Occipital lobe (tissue), 2 donors: ENCODE data around the gene TSEN2. TPM values are rescaled to one million over a fixed set of nuclear protein-coding genes. Genes with fewer than 3 reads are reported as not detected.
A peak's percentile ranks its signal among the peaks of the same experiment; 100 is the strongest.
"Not testable (repeated sequence)": the region's sequence is repeated elsewhere in the genome, so short reads cannot be mapped to it uniquely, and the experiment has no call there.

Source experiments
- DNase-seq: peaks from one replicate; lab custom pipeline; 2025; lab: John Stamatoyannopoulos, UW
- total RNA-seq: library from RNA; depleted of rRNA; stranded (reverse); fragments of >200 nt; gene quantifications from one replicate; pipeline ENCODE4 v1.2.3, GENCODE V29; 2014

The TSEN2 gene
- total RNA-seq: 29.3 TPM

DNA sequence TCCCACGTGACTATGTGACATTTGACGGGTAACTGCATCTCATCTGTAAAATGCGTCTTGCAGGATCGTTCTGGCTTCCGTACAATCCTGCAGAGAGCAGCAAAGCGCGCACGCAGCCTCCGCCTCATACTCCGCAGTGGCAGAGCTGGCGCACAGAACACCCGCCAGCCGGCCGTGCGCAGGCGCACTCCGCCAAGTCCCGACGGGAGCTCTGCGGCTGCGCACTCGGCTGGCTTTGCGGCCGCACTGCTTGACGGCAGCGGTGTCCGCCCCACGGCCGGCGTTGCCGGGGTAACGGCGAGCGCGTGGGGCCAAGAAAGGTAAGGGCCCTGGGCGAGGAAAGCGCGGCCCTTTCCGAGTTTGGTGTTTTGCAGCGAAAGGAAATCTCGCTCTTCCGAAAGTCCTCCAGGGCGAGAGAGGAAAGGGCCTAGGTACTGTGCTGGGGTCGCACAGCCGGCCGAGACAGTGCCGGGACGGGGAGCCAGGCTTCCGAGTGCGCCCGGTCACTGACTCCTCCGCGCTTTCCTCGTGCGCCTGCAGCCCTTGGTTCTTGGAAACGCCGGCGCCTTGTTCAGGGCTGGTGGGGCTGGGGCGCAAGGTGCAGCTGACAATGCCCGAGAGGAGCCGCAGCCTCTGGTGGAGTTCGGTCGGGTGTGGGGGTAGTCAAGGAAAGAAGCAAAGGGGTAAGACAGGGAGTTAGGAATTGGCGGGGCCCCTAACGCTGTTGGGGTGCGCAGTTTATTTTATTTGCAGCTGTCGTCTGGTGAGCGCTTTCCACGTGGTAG lies at the start of gene TSEN2:
Gene TSEN2 (plus strand): TSS at position 283 of the 785 bp plus-strand sequence. CDS start 5,321 bp downstream, outside the sequence.
- DNase-seq: peak; percentile 87

DNA sequence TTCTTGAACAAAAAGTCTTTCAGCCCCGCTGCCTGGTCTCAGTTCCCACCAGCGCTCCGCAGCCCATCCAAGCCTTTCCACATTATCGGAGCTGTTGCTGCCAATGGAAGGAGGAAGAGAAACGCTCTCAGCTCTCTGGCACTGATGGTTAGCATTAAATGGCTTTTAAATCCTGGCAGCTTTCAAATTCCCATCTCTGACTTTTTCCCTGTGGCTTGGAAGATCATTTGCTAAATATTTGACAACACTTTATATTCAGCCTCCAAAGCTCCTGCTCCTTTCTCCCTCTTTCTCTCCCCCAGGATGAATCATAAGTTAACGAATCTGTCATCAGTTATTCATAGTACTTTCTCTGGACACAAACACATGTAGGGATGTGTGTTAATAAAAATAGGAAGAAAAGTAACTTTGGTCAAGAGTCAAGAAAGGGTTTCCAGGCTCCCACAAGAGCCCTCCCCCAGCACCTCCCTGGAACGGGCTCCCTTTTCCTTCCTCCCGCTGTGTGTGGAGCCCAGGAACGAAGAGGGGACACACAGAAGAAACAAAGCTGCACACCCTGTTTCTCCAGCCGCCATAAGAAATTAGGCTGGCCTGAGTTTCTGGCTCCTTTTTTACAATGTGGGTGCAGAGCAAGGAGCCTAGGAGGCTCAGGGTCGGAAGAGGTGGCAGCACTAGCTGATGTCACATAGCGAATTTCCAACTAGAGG lies 47.6 kb upstream of the TSEN2 start:
- DNase-seq: no peak

DNA sequence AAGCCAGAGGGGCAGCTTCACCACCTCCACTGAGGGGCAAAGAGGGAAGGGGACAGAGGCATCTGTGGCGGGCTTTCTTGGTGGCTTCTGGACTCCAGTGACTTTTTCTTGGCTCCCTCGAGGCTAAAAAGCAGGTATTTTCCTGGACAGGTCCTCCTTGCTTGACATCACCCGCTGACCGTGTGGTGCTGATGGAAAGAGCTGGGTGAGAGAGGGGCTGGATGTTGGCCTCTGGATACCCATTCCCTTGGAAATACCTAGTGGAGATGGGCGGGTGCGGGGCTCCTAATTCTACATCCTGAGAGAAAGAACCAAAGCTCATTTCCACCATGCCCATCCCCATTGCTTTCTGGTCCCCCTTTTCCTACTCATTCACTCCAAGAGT lies 47.1 kb upstream of the TSEN2 start:
- no peak for DNase-seq

DNA sequence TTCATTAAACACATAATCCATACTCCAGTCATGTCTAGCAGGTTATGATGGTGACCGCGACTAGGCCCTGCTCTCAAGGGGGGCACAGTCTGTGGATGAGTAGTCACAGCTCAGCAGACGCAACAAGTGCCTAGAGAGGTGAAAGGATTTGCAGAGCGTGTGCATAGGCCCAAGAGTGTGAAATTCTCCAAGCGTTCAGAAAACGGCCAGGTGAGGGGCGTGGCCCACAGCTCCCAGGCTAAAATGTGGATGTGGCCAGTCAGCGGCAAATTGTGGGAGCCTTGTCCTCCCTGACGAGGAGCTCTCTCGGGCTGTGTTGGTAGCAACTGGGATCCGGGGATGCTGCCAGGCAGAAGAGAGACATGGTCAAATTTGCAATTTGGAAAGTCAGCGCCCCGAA lies 46.4 kb upstream of the TSEN2 start:
- DNase-seq: no peak

DNA sequence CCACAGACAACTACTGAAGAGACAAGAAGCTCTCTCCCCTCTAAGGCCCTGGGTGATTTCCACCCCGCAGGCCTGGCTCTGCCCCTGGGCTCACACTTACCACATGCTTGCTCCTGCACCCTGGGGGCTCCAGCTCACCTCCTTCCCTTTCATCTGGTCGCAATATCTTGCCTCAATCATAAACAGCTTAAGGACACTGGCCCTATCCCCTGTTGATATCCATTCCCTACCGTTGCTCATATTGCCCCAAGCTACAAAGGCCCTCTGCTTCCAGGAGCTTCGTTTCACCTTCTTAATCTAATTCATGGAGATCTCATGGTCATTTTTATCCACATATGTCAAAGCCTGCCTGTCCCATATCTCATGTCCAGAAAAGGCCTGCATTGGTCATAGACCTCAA lies 46.0 kb upstream of the TSEN2 start:
- DNase-seq: no peak

DNA sequence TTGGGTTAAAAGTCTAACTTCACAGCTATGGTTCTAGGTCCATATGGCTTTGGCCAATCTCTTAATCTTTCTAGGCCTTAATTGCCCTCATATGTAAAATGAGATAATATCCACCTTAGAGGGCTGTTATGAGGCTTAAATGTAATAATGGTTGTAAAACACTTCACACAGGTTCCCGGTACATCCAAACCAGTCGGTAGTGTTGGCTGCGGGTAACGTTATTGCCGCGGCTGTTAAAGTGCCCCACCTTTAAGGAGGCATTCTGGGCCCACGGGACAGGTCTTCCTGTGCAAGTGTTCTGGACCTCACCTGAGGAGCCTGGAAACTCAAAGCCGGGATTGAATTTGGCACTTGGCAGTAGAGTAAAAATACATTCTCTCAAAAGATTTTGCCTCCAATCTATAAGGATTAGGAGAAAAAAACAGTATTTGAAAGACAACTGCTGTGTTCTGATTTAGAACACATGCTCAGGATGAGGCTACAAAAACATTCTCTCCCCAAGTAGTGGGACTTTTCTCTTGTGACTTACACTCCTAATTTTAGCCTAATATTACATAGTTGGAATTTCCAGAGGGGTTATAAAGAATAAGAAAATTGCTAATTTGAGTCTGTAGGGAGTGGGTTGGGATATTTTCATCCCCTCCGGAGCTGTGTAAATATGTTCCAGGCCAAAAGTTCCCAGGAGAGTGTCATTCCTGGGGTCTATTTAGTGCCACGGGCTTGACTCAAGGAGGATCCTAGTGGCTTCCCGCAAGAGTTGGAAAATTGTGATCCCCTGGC lies 44.9 kb upstream of the TSEN2 start:
- DNase-seq: no peak

DNA sequence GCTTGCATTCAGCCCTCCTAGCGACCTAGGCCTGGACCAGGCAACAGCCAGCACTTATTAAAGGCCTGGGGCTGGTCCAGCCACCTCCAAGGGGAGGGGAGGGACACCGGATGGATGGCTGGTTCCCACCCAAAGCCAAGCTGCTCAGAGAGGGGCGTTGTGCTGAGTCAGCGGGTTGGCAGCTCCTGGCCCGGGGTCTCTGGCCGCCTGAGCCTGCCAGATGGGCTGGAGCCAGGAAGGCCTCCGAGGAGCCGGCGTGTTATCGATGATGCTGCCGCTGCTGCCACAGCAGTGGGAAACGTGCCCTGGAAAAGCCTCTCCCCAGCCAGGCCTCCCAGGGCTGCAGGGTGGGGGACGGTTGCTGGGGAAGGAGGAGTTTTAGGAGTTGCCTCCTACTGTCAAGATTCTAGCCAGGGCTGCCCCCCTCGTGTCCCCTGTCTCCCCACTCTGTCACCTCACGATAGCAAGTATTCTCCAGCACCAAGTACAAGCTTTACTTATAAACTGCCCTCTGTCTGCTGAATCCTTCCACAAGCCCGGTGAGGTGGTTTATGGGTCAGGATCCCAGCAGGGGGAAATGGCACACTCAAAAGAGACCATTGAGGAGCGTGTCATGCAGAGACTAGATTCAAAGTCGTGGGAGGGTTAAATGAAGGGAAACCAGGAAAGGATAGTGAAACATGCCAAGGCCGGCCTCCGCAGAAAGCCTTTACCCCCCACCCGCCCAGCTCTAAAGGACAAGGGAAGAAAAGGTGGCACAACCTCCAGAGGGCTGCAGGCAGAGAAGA lies 43.2 kb upstream of the TSEN2 start:
- DNase-seq: no peak

DNA sequence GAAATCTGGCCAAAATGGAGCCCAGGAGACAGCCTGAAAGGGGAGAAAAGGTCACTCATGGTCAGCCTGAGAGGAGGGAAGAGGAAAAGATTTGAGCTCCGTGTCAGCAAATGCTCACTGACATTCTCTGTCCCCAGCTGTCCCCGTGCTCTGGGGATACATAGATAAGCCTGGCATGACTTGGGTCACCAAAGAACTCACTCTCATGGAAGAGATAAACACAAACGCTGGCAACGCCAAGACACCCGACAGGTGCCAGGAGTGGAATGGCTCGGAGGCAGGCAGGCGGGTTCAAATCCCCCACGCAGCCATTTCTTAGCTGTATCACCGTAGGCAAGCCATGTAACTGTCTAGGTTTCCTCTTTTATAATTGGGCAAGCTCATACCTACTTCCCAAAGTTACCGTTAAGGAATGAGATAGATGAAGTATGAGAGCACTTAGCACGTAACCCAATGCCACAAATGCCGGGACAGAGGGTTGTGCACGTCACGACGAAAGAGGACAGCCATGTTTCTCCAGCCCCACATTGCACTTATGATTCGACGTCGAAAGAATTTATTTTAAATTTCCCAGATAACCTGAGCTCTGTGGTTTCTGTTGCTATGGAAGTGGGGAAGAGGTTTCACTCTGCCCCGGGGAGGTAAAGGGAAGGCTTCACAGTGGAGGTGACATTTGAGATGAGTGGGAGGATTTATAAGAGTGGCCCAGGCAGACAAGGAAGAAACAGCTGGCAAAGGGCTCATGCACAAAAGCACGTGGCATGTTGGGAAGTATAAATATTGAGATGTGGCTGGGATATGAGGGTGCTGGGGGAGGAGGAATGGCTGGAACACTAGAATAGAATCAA lies 41.4 kb upstream of the TSEN2 start:
- DNase-seq: no peak

DNA sequence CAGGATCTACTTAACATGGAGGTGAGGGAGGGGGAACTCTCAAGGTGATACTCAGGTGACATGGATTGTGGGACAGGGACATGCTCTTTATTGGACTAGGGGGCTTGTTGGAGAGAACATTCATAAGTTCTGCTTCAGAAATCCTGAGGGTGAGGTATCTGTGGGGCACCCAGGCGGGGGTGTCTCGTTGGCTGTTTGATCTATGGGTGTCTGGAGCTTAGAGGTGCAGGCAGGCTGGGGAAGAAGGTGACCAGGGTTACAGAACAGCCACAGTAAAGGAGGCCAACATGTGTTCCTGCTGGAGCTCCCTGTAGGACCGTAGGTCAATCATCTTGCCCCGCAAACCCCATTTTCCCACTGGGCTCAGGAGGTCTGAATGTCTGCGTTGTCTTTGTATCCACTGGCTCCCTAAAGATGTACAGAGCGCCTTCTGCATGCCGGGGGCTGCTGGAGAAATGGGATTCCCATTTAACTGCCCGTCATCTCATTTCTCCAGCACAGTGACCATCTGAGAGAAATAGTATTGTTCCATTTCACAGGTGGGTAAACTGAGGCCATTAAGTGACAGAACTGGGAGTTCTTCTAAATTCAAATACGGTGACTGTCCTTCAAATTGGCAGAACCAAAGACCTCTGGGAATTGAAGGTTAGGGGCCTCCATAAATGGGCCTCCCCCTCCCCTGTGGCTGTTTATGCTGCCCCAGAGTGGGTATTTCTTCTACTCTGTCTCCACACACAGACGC lies 40.3 kb upstream of the TSEN2 start:
- DNase-seq: no peak

DNA sequence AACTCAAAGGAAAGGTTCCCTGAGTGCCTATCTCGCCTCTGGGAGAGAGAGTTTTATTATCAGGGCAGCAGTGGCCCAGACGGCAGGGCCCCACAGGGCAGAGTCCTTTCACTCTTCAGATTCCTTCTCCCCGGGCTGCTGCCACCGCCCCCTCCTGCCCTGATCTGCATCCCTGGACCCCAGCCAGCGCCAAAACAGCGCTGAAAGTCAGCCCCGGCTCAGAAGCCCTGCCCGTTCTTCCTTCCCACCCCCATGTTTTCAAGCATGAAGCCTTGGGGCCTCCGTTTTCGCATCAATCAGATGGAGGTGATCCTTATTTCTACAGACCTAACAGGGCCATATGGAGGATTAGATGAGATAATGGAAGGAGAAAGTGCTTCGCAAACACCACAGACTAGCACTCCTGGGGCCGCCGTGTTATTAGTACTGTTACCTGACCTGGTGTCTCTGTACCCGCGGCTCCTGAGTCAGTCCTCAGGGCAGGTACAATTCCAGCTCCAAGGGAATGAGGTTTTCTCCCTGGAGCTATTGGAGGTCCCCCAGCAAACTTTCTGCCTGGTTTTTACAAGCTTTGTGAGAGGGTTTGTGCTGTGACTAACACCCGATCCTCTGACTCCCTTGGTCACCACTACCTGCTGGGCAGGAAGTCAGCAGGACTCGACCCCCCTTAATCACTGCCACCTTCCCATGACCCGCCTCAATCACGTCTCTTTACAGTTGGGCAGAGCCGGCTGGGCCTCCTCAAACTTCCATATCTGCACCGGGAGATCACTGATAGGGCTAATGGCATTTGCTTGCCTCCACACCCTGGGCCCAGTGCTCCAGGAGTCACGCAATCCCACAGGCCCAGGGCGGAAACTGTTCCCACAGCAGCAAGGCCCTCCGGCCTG lies 39.5 kb upstream of the TSEN2 start:
- no peak for DNase-seq

DNA sequence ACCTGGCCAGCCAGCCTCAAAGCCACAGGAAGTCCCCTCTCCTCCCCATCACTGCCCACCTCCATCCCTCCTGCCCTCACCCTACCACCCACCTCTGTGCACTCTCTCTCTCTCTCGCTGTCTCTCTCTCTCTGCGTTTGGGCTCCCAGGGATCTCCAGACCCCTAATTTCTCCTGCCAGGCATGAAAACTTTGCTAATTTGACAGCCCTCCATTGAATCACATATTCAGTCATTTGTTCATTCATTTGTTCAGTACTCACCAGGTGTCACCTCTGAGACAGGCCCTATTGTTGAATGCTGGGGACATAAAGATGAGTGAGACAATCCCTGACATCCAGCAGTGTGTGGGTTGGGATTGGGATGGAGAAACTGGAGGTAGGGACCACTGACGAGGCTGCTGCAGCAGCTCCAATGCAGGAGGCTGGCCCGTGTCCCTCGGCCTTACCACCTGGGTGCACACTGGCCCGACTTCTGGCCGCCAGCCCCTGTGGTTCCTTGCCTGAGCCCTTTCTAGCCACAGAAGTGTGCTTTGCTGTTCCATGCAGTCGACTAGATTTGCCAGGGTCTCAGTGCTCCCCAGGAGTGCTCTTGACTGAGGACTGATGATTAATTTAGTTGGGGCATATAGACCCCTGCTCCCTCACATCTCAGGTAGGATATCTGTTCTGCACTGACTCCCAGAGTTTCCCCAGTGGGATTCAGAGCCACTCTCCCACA lies 38.6 kb upstream of the TSEN2 start:
- no peak for DNase-seq

DNA sequence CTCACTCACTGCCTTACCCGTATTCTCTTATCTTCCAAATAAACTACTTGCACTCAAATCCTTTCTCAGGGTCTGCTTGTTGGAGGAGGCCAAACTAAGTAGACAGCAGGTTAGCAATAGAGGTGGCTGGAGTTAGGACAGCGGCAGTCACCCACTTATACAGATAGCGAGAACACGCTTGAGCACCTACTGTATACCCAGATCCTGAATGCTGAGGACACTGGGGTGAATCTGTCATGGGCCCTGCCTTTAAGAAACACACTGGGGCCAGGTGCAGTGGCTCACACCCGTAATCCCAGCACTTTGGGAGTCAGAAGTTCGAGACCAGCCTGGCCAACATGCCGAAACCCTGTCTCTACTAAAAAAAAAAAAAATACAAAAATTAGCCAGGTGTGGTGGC lies 38.0 kb upstream of the TSEN2 start:
- DNase-seq: no peak

DNA sequence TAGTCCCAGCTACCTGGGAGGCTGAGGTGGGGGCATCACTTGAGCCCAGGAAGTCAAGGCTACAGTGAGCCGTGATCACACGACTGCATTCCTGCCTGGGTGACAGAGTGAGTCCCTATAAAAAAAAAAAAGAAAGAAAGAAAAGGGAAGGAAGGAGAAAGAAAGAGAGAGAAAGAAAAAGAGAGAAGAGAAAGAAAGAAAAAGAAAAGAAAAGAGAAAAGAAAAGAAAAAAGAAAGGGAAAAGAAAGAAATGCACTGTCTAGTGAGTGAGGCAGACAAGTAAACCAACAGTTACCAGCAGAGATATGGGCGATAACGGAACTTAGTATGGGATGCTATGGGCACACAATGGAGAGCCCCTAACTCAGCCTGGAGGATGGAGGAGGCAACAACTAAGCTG lies 37.2 kb upstream of the TSEN2 start:
- no peak for DNase-seq

DNA sequence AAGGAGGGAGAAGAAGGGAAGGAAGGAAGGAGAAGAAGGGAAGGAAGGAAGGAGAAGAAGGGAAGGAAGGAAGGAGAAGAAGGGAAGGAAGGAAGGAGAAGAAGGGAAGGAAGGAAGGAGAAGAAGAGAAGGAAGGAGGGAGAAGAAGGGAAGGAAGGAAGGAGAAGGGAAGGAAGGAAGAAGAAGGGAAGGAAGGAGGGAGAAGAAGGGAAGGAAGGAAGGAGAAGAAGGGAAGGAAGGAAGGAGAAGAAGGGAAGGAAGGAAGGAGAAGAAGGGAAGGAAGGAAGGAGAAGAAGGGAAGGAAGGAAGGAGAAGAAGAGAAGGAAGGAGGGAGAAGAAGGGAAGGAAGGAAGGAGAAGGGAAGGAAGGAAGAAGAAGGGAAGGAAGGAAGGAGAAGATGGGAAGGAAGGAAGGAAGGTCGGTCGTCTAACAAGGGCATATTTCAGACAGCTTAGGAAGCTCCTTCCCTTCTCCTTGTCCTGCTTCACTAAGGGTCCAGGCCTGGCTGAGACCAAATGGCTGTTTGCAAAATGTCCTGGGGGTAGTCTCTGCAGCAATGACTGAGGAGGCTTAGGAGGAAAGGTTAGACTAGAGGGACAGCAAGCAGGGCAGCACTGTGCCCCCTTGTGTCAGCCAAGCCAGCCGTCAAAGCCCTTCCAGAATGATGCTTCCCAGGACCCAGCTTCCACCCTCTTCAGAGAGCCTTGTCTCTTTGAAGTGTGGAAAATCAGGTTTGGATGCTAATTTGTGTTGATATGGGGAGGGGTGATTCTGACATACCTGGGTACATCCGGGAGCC lies 35.7 kb upstream of the TSEN2 start:
- DNase-seq: not testable (repeated sequence)

DNA sequence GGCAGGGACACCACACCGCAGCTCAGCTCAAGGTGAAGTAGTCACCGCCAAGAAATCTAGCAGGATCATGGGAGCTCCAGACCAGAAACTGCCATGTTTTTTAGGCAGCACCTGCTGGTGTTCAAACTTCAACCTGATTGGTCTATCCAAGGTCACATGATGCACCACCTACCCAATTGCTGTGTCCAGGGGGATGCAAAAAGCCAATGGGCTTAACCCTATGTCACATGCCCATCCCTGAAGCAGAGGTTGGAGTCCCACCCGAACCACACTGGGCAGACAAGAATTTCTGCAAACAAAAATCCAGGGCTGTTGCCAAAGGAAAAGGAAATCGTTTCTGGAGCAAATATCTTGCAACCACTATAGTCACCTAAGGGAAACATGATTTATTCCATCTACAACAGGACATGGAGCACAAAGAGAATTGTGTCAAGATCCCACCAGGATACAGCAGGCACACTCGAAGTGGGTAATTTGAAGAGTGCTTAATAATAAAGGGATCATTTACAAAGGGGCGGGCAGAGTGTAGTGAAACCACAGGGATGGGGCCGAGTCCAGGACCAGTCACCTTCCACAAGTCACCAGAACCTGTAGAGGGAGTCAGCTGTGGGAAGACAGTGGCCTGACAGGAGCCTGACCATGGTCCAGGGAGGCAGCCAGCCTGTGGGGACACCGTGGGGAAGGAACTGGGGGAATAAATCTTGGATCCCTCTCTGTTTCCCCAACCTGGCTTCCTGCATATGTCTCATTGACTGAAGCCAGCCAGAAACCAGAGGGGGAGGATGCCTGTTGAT lies 34.2 kb upstream of the TSEN2 start:
- no peak for DNase-seq

DNA sequence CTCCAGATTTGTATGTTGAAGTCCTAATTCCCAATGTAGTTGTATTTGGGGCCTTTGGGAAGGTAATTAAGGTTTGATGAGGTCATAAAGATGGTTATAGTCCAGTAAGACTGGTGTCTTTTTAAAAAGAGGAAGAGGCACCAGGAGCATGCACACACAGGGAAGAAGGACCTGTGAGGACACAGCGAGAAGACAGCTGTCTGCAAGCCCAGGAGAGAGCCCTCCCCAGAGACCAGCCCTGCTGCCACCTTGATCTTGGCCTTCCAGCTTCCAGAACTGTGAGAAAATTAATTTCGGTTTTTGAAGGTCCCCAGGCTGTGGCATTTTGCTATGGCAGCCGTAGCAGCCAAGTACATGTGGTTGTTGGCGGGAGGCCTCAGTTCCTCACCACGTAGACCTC lies 32.8 kb upstream of the TSEN2 start:
- DNase-seq: no peak
